A549 (cell line): Measurements from ENCODE around the gene SLC28A1. TPM values are rescaled to one million over a fixed set of nuclear protein-coding genes. Genes with fewer than 3 reads are reported as not detected.

ENCODE experiments used
- ATAC-seq, 2 experiments: fragments of 200-7000 bp in 1 of 2; fragments of >200 bp in 1 of 2; cut with Nextera tagmentation in 1 of 2; cut with Tn5 transposase in 1 of 2; 3 replicates each; pipeline versions ENCODE4 v1.8.0 to v1.9.1; 2018 to 2020; ENCODE audit warnings: mild to moderate bottlenecking in 1 of 2, moderate library complexity in 1 of 2
- CTCF ChIA-PET: fragments of 300-600 bp; sonication (Branson Sonifier 250); formaldehyde crosslinking; extraction: SDS; loops from one replicate; lab custom pipeline; 2021; ENCODE audit warnings: antibody characterized with exemption, inconsistent platforms; lab: Yijun Ruan, JAX
- POLR2A ChIA-PET: fragments of 350-600 bp; formaldehyde crosslinking; extraction: SDS; loops from one replicate; lab custom pipeline; 2021; ENCODE audit warnings: antibody characterized with exemption, inconsistent platforms; lab: Yijun Ruan, JAX
- DNase-seq, 2 experiments: peaks; one replicate each; pipeline versions ENCODE4 v3.0.0 to v3.0.0-alpha.2; 2011 to 2016; ENCODE audit warnings: low read depth in 1 of 2, low spot score in 1 of 2
- FAIRE-seq: peaks from 2 replicates; lab custom pipeline; 2011; peaks lifted over from hg19 to GRCh38; lab: Jason Lieb, UNC
- H3K27ac ChIP-seq, 2 experiments: fragments of >200 bp; sonication (Bioruptor Twin); formaldehyde crosslinking; 3 replicates each; pipeline ENCODE4 v1.5.1; 2016 to 2017
- H3K4me1 ChIP-seq: fragments of >200 bp; sonication (Bioruptor Twin); formaldehyde crosslinking; 3 replicates; pipeline ENCODE4 v1.6.1; 2016
- H3K4me2 ChIP-seq: fragments of >200 bp; sonication (Bioruptor Twin); formaldehyde crosslinking; 3 replicates; pipeline ENCODE4 v1.6.1; 2016
- H3K4me3 ChIP-seq: fragments of >200 bp; sonication (Bioruptor Twin); formaldehyde crosslinking; 3 replicates; pipeline ENCODE4 v1.5.1; 2016
- H3K9me3 ChIP-seq: fragments of >200 bp; sonication (Bioruptor Twin); formaldehyde crosslinking; 3 replicates; pipeline ENCODE4 v1.6.1; 2016
- BHLHE40 ChIP-seq: IDR thresholded peaks from 2 replicates; pipeline ENCODE4 v1.6.1; 2012; ENCODE audit warnings: low read depth, low read length, inconsistent platforms
- CBX2 ChIP-seq: fragments of 200-600 bp; sonication (generic); IDR thresholded peaks from 2 replicates; pipeline ENCODE4 v1.6.1; 2016; ENCODE audit warnings: low read depth, mild to moderate bottlenecking, borderline replicate concordance
- CBX8 ChIP-seq: fragments of 200-600 bp; sonication (generic); IDR thresholded peaks from 2 replicates; pipeline ENCODE4 v1.6.1; 2016
- CEBPB ChIP-seq, 2 experiments: fragments of >200 bp in 1 of 2; sonication (Bioruptor Twin) in 1 of 2; formaldehyde crosslinking in 1 of 2; IDR thresholded peaks; 2 replicates each; pipeline ENCODE4 v1.6.1; 2012 to 2016
- CHD4 ChIP-seq: fragments of 200-600 bp; sonication (generic); IDR thresholded peaks from 2 replicates; pipeline ENCODE4 v1.6.1; 2016; ENCODE audit warnings: antibody characterized with exemption, mild to moderate bottlenecking, borderline replicate concordance
- EHF ChIP-seq: fragments of 250-450 bp; sonication (Bioruptor Pico); IDR thresholded peaks from 2 replicates; pipeline ENCODE4 v1.5.0; 2020; ENCODE audit warnings: mild to moderate bottlenecking
- EP300 ChIP-seq, 2 experiments: fragments of >200 bp; sonication (Bioruptor Twin); formaldehyde crosslinking; IDR thresholded peaks; 2 replicates in 1 of 2; 3 replicates in 1 of 2; pipeline ENCODE4 v1.6.1; 2016 to 2017
- ESRRA ChIP-seq: fragments of 150-350 bp; IDR thresholded peaks from 2 replicates; pipeline ENCODE4 v1.6.1; 2014; ENCODE audit warnings: mild to moderate bottlenecking, low read length, borderline replicate concordance
- GATA3 ChIP-seq: IDR thresholded peaks from 2 replicates; pipeline ENCODE4 v1.6.1; 2012; ENCODE audit warnings: borderline replicate concordance
- HOXB13 ChIP-seq: fragments of 250-450 bp; sonication (Bioruptor Pico); IDR thresholded peaks from 2 replicates; pipeline ENCODE4 v1.5.0; 2020; ENCODE audit warnings: low read depth, mild to moderate bottlenecking, moderate library complexity
- HOXB5 ChIP-seq: fragments of 250-450 bp; sonication (Bioruptor Pico); IDR thresholded peaks from 2 replicates; pipeline ENCODE4 v1.5.0; 2020; ENCODE audit warnings: mild to moderate bottlenecking, moderate library complexity
- JUN ChIP-seq, 2 experiments: fragments of >200 bp; sonication (Bioruptor Twin); formaldehyde crosslinking; IDR thresholded peaks; 2 replicates in 1 of 2; 3 replicates in 1 of 2; pipeline ENCODE4 v1.6.1; 2016 to 2017
- KDM1A ChIP-seq: fragments of 200-600 bp; sonication (generic); IDR thresholded peaks from 2 replicates; pipeline ENCODE4 v1.6.1; 2016; ENCODE audit warnings: low read depth, mild to moderate bottlenecking
- KDM5A ChIP-seq: fragments of 200-600 bp; sonication (generic); IDR thresholded peaks from 2 replicates; pipeline ENCODE4 v1.6.1; 2016; ENCODE audit warnings: antibody characterized with exemption, mild to moderate bottlenecking
- MYC ChIP-seq: IDR thresholded peaks from 2 replicates; pipeline ENCODE4 v1.6.1; 2012; ENCODE audit warnings: mild to moderate bottlenecking, inconsistent platforms, low read length, improper control_type of control experiment, borderline replicate concordance
- NFE2L2 ChIP-seq: fragments of 150-350 bp; conservative IDR thresholded peaks from 2 replicates; pipeline ENCODE4 v1.6.1; 2014; ENCODE audit warnings: low read length
- PHF8 ChIP-seq: fragments of 200-600 bp; sonication (generic); IDR thresholded peaks from 2 replicates; pipeline ENCODE4 v1.6.1; 2016; ENCODE audit warnings: low read depth, mild to moderate bottlenecking, antibody characterized with exemption, moderate library complexity, borderline replicate concordance
- POLR2A ChIP-seq: IDR thresholded peaks from 2 replicates; pipeline ENCODE4 v1.6.1; 2012; ENCODE audit warnings: mild to moderate bottlenecking, low read length
- RAD21 ChIP-seq, 2 experiments: fragments of >200 bp in 1 of 2; sonication (Bioruptor Twin) in 1 of 2; formaldehyde crosslinking in 1 of 2; IDR thresholded peaks in 1 of 2; conservative IDR thresholded peaks in 1 of 2; 2 replicates in 1 of 2; 3 replicates in 1 of 2; pipeline ENCODE4 v1.6.1; 2012 to 2018; ENCODE audit warnings: inconsistent platforms in 1 of 2
- RNF2 ChIP-seq: fragments of 200-600 bp; sonication (generic); IDR thresholded peaks from 2 replicates; pipeline ENCODE4 v1.6.1; 2016; ENCODE audit warnings: low read depth, mild to moderate bottlenecking, antibody characterized with exemption, moderate library complexity, borderline replicate concordance
- SMC3 ChIP-seq: fragments of >200 bp; sonication (Bioruptor Twin); formaldehyde crosslinking; IDR thresholded peaks from 3 replicates; pipeline ENCODE4 v1.6.1; 2018; ENCODE audit warnings: inconsistent platforms
- SREBF2 ChIP-seq: fragments of 450-650 bp; IDR thresholded peaks from 2 replicates; pipeline ENCODE4 v1.6.1; 2014; ENCODE audit warnings: mild to moderate bottlenecking, moderate library complexity
- TP53 ChIP-seq: fragments of 250-450 bp; sonication (Bioruptor Pico); IDR thresholded peaks from 2 replicates; pipeline ENCODE4 v1.5.0; 2021; ENCODE audit warnings: mild to moderate bottlenecking, moderate library complexity
- ZFP36 ChIP-seq: fragments of 450-650 bp; IDR thresholded peaks from 2 replicates; pipeline ENCODE4 v1.6.1; 2014; ENCODE audit warnings: borderline replicate concordance; ENCODE audit not compliant: partially characterized antibody
- ZNF302 ChIP-seq: fragments of 250-450 bp; sonication (Bioruptor Pico); IDR thresholded peaks from 2 replicates; pipeline ENCODE4 v1.9.0; 2021; ENCODE audit warnings: inconsistent platforms, mild to moderate bottlenecking, moderate library complexity
- WGBS: methylation state at CpG from one replicate; pipeline ENCODE4 v1.1.6; 2017; ENCODE audit errors: missing lambda C conversion rate; 5-methylcytosine and 5-hydroxymethylcytosine counted together
- polyA plus RNA-seq, 4 experiments: library from polyadenylated mRNA; depleted of rRNA in 3 of 4; stranded (reverse); fragments of >200 nt; fragmentation: RNase III in 1 of 4; extraction: RNeasy Plus Mini Kit Qiagen cat#74134 plus additional on column Dnase treatment in 1 of 4; gene quantifications; 2 replicates in 3 of 4; 3 replicates in 1 of 4; pipeline ENCODE4 v1.2.3, GENCODE V29; 2011 to 2017
- TF ChIP-seq, protein P1 (sequence below): fragments of 250-450 bp; sonication (Bioruptor Pico); IDR thresholded peaks from 2 replicates; pipeline ENCODE4 v1.5.0; 2021; ENCODE audit warnings: mild to moderate bottlenecking, moderate library complexity, borderline replicate concordance
- TF ChIP-seq, protein P2 (sequence below): IDR thresholded peaks from 2 replicates; pipeline ENCODE4 v1.6.1; 2012
- TF ChIP-seq, protein P3 (sequence below): fragments of 200-600 bp; sonication (generic); IDR thresholded peaks from 2 replicates; pipeline ENCODE4 v1.6.1; 2016; ENCODE audit warnings: antibody characterized with exemption, mild to moderate bottlenecking, moderate library complexity
- TF ChIP-seq, protein P4 (sequence below): fragments of >200 bp; sonication (Bioruptor Twin); formaldehyde crosslinking; IDR thresholded peaks from 3 replicates; pipeline ENCODE4 v1.6.1; 2016
- TF ChIP-seq, protein P5 (sequence below): fragments of 250-450 bp; sonication (Bioruptor Pico); IDR thresholded peaks from 2 replicates; pipeline ENCODE4 v1.5.0; 2020; ENCODE audit warnings: low read depth, mild to moderate bottlenecking, moderate library complexity
- TF ChIP-seq, protein P6 (sequence below): IDR thresholded peaks from 2 replicates; pipeline ENCODE4 v1.6.1; 2012; ENCODE audit warnings: low read depth, borderline replicate concordance

SLC28A1 gene
- polyA plus RNA-seq, 2 of the 4 experiments (the other 2 are of a cell fraction): 0.06 to 0.13 TPM

DNA sequence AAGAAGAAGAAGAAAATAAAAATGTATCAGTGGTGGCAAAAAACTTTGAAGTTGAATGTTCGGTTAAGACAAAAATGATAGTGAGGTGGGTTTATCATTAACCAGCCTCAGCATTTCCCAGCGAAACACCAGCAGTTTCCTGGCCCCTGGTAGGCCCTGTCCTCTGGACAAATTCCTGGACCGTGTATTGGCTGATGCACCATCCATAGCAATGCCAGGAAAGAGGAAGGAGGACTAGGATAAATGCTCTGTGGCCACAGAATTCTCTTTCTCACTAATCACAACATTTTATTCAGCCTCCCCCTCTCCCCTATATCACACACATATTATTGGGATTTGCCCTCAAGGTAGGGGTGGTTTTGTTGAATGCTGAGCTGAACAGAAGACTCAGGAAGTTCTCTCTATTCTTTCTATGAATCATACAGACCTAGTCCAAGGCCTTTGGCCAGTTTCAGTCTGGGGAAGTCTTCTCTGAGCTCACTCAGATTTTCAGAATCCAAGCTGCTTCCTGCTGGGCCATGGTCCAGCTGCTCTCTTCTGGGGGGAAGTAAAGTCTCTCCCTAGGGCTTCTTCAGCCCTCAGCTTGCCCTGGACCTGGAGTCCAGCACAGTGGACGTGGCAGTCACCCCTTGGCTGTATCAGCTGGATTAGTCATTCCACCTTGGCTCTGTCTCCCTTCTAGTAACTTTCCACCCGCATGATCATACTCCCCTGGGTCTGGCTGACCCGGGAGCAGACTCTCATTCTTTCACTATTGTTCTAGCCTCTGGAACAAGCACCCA, 27.6 kb downstream of the SLC28A1 start:
- peak; percentile 89 to 96 for DNase-seq
- Histone ChIP-seq H3K4me1 (peaks cover 79% of the 10 kb centered on the region), H3K9me3 (peaks cover 8% of the 10 kb centered on the region; the same call in 2 of the 3 replicates), H3K27ac (peak overlapping the region; percentile 83 to 88), H3K4me2 (peak overlapping the region; percentile 78), H3K4me3 (no peak overlapping the region)
- ATAC-seq: peak; percentile 84 to 88
- peak; percentile 92 for FAIRE-seq
- under 1% methylated on average over 6 of the region's 6 CpGs for WGBS
- POLR2A ChIA-PET: interaction anchor here (0.7 to 1.3 kb wide), 5 partner anchors 16 to 258 kb away, joined by 3 to 5 read pairs (median 4); partner anchors contain the start of gene SEC11A
- CTCF ChIA-PET: interaction anchor here (1.0 to 13.2 kb wide), 10 partner anchors 7 to 341 kb away, joined by 3 to 137 read pairs (median 3); no protein-coding TSS in a partner anchor
- TF ChIP-seq CHD4 (no peak), MYC (no peak), RNF2 (no peak), HOXB13 (no peak), ESRRA (no peak), RAD21 (conservative IDR thresholded peaks at IDR 0.05 in 1 of 2, IDR thresholded peaks at IDR 0.05 in 1 of 2) (peak in 1 of 2 experiments; percentile 49; a peak in 3 of 5 replicates), BHLHE40 (no peak), HOXB5 (CRISPR knock-in tag) (no peak), CBX8 (no peak), ZNF302 (CRISPR knock-in tag) (no peak), NFE2L2 (no peak), EHF (CRISPR knock-in tag) (no peak), SREBF2 (peak; percentile 5; the same call in 1 of the 2 replicates), KDM1A (no peak), SMC3 (peak; percentile 22; the same call in 1 of the 3 replicates), PHF8 (no peak), ZFP36 (no peak), CBX2 (no peak), POLR2A (no peak), KDM5A (no peak), CEBPB (IDR thresholded peaks at IDR 0.05) (no peak), GATA3 (peak; percentile 49; the same call in 1 of the 2 replicates), JUN (IDR thresholded peaks at IDR 0.05) (peak; percentile 79 to 96), TP53 (CRISPR knock-in tag) (no peak), EP300 (IDR thresholded peaks at IDR 0.05) (peak; percentile 56 to 62; a peak in 1 of 5 replicates)
- TF ChIP-seq, protein P1, sequence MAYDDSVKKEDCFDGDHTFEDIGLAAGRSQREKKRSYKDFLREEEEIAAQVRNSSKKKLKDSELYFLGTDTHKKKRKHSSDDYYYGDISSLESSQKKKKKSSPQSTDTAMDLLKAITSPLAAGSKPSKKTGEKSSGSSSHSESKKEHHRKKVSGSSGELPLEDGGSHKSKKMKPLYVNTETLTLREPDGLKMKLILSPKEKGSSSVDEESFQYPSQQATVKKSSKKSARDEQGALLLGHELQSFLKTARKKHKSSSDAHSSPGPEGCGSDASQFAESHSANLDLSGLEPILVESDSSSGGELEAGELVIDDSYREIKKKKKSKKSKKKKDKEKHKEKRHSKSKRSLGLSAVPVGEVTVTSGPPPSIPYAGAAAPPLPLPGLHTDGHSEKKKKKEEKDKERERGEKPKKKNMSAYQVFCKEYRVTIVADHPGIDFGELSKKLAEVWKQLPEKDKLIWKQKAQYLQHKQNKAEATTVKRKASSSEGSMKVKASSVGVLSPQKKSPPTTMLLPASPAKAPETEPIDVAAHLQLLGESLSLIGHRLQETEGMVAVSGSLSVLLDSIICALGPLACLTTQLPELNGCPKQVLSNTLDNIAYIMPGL (CRISPR knock-in tag): no peak
- TF ChIP-seq, protein P2, sequence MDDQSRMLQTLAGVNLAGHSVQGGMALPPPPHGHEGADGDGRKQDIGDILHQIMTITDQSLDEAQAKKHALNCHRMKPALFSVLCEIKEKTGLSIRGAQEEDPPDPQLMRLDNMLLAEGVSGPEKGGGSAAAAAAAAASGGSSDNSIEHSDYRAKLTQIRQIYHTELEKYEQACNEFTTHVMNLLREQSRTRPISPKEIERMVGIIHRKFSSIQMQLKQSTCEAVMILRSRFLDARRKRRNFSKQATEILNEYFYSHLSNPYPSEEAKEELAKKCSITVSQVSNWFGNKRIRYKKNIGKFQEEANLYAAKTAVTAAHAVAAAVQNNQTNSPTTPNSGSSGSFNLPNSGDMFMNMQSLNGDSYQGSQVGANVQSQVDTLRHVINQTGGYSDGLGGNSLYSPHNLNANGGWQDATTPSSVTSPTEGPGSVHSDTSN: no peak; the same call in 1 of the 2 replicates
- TF ChIP-seq, protein P3, sequence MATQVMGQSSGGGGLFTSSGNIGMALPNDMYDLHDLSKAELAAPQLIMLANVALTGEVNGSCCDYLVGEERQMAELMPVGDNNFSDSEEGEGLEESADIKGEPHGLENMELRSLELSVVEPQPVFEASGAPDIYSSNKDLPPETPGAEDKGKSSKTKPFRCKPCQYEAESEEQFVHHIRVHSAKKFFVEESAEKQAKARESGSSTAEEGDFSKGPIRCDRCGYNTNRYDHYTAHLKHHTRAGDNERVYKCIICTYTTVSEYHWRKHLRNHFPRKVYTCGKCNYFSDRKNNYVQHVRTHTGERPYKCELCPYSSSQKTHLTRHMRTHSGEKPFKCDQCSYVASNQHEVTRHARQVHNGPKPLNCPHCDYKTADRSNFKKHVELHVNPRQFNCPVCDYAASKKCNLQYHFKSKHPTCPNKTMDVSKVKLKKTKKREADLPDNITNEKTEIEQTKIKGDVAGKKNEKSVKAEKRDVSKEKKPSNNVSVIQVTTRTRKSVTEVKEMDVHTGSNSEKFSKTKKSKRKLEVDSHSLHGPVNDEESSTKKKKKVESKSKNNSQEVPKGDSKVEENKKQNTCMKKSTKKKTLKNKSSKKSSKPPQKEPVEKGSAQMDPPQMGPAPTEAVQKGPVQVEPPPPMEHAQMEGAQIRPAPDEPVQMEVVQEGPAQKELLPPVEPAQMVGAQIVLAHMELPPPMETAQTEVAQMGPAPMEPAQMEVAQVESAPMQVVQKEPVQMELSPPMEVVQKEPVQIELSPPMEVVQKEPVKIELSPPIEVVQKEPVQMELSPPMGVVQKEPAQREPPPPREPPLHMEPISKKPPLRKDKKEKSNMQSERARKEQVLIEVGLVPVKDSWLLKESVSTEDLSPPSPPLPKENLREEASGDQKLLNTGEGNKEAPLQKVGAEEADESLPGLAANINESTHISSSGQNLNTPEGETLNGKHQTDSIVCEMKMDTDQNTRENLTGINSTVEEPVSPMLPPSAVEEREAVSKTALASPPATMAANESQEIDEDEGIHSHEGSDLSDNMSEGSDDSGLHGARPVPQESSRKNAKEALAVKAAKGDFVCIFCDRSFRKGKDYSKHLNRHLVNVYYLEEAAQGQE: no peak
- TF ChIP-seq, protein P4, sequence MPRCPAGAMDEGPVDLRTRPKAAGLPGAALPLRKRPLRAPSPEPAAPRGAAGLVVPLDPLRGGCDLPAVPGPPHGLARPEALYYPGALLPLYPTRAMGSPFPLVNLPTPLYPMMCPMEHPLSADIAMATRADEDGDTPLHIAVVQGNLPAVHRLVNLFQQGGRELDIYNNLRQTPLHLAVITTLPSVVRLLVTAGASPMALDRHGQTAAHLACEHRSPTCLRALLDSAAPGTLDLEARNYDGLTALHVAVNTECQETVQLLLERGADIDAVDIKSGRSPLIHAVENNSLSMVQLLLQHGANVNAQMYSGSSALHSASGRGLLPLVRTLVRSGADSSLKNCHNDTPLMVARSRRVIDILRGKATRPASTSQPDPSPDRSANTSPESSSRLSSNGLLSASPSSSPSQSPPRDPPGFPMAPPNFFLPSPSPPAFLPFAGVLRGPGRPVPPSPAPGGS: peak; percentile 69; the same call in 1 of the 3 replicates
- TF ChIP-seq, protein P5, sequence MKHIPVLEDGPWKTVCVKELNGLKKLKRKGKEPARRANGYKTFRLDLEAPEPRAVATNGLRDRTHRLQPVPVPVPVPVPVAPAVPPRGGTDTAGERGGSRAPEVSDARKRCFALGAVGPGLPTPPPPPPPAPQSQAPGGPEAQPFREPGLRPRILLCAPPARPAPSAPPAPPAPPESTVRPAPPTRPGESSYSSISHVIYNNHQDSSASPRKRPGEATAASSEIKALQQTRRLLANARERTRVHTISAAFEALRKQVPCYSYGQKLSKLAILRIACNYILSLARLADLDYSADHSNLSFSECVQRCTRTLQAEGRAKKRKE (CRISPR knock-in tag): no peak
- TF ChIP-seq, protein P6, sequence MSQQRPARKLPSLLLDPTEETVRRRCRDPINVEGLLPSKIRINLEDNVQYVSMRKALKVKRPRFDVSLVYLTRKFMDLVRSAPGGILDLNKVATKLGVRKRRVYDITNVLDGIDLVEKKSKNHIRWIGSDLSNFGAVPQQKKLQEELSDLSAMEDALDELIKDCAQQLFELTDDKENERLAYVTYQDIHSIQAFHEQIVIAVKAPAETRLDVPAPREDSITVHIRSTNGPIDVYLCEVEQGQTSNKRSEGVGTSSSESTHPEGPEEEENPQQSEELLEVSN: no peak
